Stomach smooth muscle (tissue), 2 donors: ENCODE data around the gene SYNJ1.

Experiments
- H3K27ac ChIP-seq: one replicate; pipeline ENCODE4 v1.7.0; 2013; ENCODE audit warnings: mild to moderate bottlenecking, low read length, inconsistent platforms
- H3K27me3 ChIP-seq, 2 donors: one replicate each; pipeline ENCODE4 v1.7.0; 2013; ENCODE audit warnings: low read length in 2 of 2; ENCODE audit not compliant: insufficient read depth in 2 of 2, control insufficient read depth in 1 of 2
- H3K36me3 ChIP-seq, 2 donors: one replicate each; pipeline ENCODE4 v1.7.0; 2013; ENCODE audit warnings: low read length in 2 of 2; ENCODE audit not compliant: control insufficient read depth in 2 of 2, insufficient read depth in 2 of 2
- H3K4me1 ChIP-seq: one replicate; pipeline ENCODE4 v1.7.0; 2013; ENCODE audit warnings: low read length; ENCODE audit not compliant: control insufficient read depth, insufficient read depth
- H3K4me3 ChIP-seq, 2 donors: one replicate each; pipeline ENCODE4 v1.7.0; 2013; ENCODE audit warnings: low read length in 2 of 2
- H3K9ac ChIP-seq, 2 donors: one replicate each; pipeline ENCODE4 v1.7.0; 2013; ENCODE audit warnings: low read length in 2 of 2, mild to moderate bottlenecking in 1 of 2
- H3K9me3 ChIP-seq, 2 donors: one replicate each; pipeline ENCODE4 v1.7.0; 2013; ENCODE audit warnings: low read length in 2 of 2; ENCODE audit not compliant: control insufficient read depth in 2 of 2
- donor health status: healthy.
- donor health status: Pancreatic carcinoma.

SYNJ1 gene

GRCh38 chr21:32713726-32714125, 14.1 kb downstream of the SYNJ1 start:
- Histone ChIP-seq H3K27ac (no peak overlapping the region), H3K4me3 (no peak overlapping the region), H3K36me3 (no peaks in the 10 kb centered on the region), H3K4me1 (no peaks in the 10 kb centered on the region), H3K9me3 (no peaks in the 10 kb centered on the region), H3K27me3 (no peaks in the 10 kb centered on the region), H3K9ac (no peak overlapping the region)

- H3K4me3 ChIP-seq, result no peak overlapping the region
- H3K36me3 ChIP-seq, result no peaks in the 10 kb centered on the region
- no peak overlapping the region for H3K27ac ChIP-seq
- no peaks in the 10 kb centered on the region for H3K27me3 ChIP-seq
- no peaks in the 10 kb centered on the region for H3K4me1 ChIP-seq
- no peaks in the 10 kb centered on the region for H3K9me3 ChIP-seq
- no peak overlapping the region for H3K9ac ChIP-seq
These were observed 15.2 kb downstream of the SYNJ1 start for GRCh38 chr21:32712641-32713040.

- Histone ChIP-seq H3K4me3 (no peak overlapping the region), H3K27me3 (no peaks in the 10 kb centered on the region), H3K4me1 (no peaks in the 10 kb centered on the region), H3K27ac (no peak overlapping the region), H3K36me3 (no peaks in the 10 kb centered on the region), H3K9ac (no peak overlapping the region), H3K9me3 (no peaks in the 10 kb centered on the region)
These were observed 15.8 kb downstream of the SYNJ1 start for GRCh38 chr21:32712043-32712442.

GRCh38 chr21:32710987-32711386, 16.8 kb downstream of the SYNJ1 start:
- no peaks in the 10 kb centered on the region for H3K27me3 ChIP-seq
- H3K36me3 ChIP-seq, result no peaks in the 10 kb centered on the region
- H3K9me3 ChIP-seq, result no peaks in the 10 kb centered on the region
- H3K9ac ChIP-seq, result no peak overlapping the region
- H3K4me3 ChIP-seq, result no peak overlapping the region
- H3K27ac ChIP-seq, result no peak overlapping the region
- no peaks in the 10 kb centered on the region for H3K4me1 ChIP-seq

- H3K27me3 ChIP-seq, result no peaks in the 10 kb centered on the region
- H3K4me3 ChIP-seq, result no peak overlapping the region
- H3K27ac ChIP-seq, result no peak overlapping the region
These were observed 17.6 kb downstream of the SYNJ1 start for GRCh38 chr21:32710069-32710784.

GRCh38 chr21:32708069-32708468, 19.7 kb downstream of the SYNJ1 start:
- Histone ChIP-seq H3K36me3 (no peaks in the 10 kb centered on the region), H3K27me3 (no peaks in the 10 kb centered on the region), H3K9me3 (no peaks in the 10 kb centered on the region), H3K27ac (no peak overlapping the region), H3K4me1 (no peaks in the 10 kb centered on the region), H3K9ac (no peak overlapping the region), H3K4me3 (no peak overlapping the region)

More at GRCh38 chr21:32710069-32710784, 17.6 kb downstream of the SYNJ1 start:
- Histone ChIP-seq H3K9me3 (no peaks in the 10 kb centered on the region), H3K4me1 (no peaks in the 10 kb centered on the region), H3K9ac (no peak overlapping the region), H3K36me3 (no peaks in the 10 kb centered on the region)

- Histone ChIP-seq H3K9ac (no peak overlapping the region), H3K36me3 (no peaks in the 10 kb centered on the region), H3K4me1 (no peaks in the 10 kb centered on the region), H3K27me3 (no peaks in the 10 kb centered on the region), H3K27ac (no peak overlapping the region), H3K9me3 (no peaks in the 10 kb centered on the region), H3K4me3 (no peak overlapping the region)
These were observed 21.9 kb downstream of the SYNJ1 start for GRCh38 chr21:32705901-32706300.

- Histone ChIP-seq H3K4me1 (no peaks in the 10 kb centered on the region), H3K36me3 (no peaks in the 10 kb centered on the region), H3K9ac (no peak overlapping the region), H3K4me3 (no peak overlapping the region), H3K27ac (no peak overlapping the region), H3K27me3 (no peaks in the 10 kb centered on the region), H3K9me3 (no peaks in the 10 kb centered on the region)
These were observed 22.7 kb downstream of the SYNJ1 start for GRCh38 chr21:32705139-32705538.

- Histone ChIP-seq H3K9me3 (no peaks in the 10 kb centered on the region), H3K9ac (no peak overlapping the region), H3K36me3 (peaks cover 4% of the 10 kb centered on the region in 2 donors), H3K27me3 (no peaks in the 10 kb centered on the region), H3K4me3 (no peak overlapping the region), H3K4me1 (no peaks in the 10 kb centered on the region), H3K27ac (no peak overlapping the region)
These were observed 25.1 kb downstream of the SYNJ1 start for GRCh38 chr21:32702702-32703101.

GRCh38 chr21:32698971-32699693, 28.7 kb downstream of the SYNJ1 start:
- Histone ChIP-seq H3K4me1 (no peaks in the 10 kb centered on the region), H3K9ac (no peak overlapping the region), H3K27me3 (no peaks in the 10 kb centered on the region), H3K4me3 (no peak overlapping the region), H3K36me3 (peaks cover 4% of the 10 kb centered on the region in 2 donors), H3K27ac (no peak overlapping the region), H3K9me3 (no peaks in the 10 kb centered on the region)

- Histone ChIP-seq H3K4me1 (no peaks in the 10 kb centered on the region), H3K4me3 (no peak overlapping the region), H3K27ac (no peak overlapping the region), H3K27me3 (no peaks in the 10 kb centered on the region), H3K9me3 (no peaks in the 10 kb centered on the region), H3K36me3 (peaks cover 4% of the 10 kb centered on the region in 2 donors), H3K9ac (no peak overlapping the region)
These were observed 29.5 kb downstream of the SYNJ1 start for GRCh38 chr21:32698286-32698685.
